Activated CD8-positive, alpha-beta memory T cell treated with anti-CD3 and anti-CD28 coated beads for 1 hour (primary cell): Measurements from ENCODE around the gene PLCB2.

ENCODE experiments used
- DNase-seq, 2 donors: peaks; one replicate each; pipeline ENCODE4 v3.0.0-alpha.2; 2020; ENCODE audit warnings: low read depth in 1 of 2; ENCODE audit errors: extremely low read depth in 1 of 2

Gene PLCB2, protein sequence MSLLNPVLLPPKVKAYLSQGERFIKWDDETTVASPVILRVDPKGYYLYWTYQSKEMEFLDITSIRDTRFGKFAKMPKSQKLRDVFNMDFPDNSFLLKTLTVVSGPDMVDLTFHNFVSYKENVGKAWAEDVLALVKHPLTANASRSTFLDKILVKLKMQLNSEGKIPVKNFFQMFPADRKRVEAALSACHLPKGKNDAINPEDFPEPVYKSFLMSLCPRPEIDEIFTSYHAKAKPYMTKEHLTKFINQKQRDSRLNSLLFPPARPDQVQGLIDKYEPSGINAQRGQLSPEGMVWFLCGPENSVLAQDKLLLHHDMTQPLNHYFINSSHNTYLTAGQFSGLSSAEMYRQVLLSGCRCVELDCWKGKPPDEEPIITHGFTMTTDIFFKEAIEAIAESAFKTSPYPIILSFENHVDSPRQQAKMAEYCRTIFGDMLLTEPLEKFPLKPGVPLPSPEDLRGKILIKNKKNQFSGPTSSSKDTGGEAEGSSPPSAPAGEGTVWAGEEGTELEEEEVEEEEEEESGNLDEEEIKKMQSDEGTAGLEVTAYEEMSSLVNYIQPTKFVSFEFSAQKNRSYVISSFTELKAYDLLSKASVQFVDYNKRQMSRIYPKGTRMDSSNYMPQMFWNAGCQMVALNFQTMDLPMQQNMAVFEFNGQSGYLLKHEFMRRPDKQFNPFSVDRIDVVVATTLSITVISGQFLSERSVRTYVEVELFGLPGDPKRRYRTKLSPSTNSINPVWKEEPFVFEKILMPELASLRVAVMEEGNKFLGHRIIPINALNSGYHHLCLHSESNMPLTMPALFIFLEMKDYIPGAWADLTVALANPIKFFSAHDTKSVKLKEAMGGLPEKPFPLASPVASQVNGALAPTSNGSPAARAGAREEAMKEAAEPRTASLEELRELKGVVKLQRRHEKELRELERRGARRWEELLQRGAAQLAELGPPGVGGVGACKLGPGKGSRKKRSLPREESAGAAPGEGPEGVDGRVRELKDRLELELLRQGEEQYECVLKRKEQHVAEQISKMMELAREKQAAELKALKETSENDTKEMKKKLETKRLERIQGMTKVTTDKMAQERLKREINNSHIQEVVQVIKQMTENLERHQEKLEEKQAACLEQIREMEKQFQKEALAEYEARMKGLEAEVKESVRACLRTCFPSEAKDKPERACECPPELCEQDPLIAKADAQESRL

DNA sequence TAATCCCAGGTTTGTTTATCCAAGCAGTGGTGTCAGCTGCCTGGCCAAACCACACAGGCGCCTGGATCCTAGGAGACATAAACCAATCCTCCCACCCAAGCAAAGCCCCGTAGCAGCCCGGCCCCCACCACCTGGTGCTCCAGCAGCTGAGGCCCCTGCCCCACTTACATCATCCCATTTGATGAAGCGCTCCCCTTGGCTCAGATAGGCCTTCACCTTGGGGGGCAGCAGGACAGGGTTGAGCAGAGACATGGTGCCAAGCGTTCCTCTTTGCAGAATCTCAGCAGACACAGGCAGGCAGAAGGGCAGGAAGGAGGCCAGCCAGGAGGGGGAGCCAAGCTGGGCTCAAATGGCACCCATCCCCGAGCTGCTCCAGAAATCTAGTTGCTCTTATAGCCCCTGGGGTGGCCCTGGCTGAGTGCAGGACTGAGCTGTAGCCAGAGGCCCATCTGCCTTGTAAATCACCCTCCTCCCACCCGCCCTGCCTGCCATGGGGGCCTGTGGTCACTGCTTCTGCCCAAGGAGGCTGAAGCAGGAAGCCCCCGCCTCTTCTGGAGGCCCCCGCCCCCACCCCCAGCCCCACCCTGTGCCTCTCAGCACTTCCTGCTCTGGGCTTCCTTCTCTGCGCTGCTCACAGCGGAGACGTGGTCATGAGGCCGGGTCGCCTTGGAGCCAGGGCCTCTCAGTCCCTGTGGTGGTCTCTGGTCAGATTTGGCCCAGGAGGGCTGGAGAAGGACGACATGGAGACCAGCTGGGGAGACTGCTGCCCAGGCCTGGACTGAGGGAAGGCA lies at the start of gene PLCB2:
TSS of gene PLCB2 (minus strand) at position 515 of the 791 bp plus-strand sequence. CDS start at position 252, 263 bp downstream.
- peak in 1 of 2 donors; percentile 49 for DNase-seq

DNA sequence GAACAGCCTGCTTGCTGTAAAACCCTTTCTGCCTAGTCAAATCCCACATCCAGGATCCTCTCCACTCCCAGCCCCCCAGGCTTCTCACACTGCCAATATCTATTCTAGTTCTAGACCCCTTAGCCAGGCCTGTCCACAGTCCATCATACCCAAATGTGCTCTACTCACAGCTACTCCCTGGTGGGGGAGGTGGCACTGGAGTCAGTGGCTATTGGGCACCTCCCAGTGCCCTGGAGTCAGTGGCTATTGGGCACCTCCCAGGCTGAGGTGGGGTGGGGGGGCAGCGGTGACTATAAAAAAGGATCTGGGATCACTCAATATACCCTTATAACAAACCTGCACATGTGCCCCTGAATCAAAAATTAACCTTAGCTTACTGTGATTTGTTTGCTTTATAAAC lies 49.5 kb upstream of the PLCB2 start:
- DNase-seq, result no peak

DNA sequence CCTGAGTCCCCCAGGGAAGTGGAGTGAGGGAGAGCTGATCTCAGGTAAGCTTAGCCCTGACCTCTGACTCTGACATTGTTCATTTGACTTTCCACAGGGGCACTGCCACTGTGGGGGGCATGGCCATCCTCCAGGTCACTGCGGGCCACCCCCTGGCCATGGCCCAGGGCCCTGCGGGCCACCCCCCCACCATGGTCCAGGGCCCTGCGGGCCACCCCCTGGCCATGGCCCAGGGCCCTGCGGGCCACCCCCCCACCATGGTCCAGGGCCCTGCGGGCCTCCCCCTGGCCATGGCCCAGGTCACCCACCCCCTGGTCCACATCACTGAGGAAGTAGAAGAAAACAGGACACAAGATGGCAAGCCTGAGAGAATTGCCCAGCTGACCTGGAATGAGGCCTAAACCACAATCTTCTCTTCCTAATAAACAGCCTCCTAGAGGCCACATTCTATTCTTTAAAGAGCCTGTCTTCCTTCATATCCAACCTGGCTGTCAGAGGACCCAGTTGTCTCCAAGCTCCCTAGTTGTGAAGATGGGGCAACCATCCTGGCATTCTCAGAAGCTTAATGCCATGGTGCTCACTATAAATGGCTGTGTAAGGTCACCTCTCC lies 48.3 kb upstream of the PLCB2 start:
- no peak for DNase-seq

DNA sequence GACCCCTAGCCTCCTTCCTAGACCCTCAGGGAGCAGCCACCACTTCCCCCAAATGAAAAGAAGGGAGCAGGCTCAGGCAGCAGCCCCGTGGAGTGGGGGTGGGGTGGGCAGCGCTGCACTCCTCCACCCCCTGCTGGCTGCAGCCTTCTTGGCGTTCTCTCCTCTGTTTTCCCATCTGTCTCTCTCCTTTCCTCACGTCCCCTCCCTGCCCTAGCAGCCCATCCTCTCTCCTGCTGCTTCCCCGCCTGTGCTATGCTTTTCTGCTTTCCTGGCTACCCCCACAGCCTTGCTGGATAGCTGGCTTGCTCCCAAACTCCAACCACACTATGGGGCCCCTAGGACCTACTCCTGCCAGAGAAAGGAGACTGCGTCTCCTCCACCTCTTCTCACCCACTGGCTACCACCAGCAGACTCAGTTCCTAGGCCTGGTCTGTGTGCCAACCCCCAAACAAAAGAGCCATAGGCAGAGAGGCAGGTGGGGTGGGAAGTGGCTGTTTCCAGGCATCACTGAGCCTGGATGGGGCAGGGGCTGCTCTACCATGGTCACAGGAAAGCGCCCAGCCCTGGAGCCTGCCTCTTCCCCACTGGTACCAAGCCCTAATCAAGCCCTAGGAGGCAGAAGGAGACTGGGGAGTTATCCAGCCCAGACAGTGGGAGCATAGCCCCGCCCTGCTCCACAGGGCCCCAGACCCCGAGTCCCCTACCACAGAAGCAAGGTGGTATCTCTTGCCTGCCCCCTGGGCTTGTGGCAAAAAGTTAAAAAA lies 46.9 kb upstream of the PLCB2 start:
- no peak for DNase-seq

DNA sequence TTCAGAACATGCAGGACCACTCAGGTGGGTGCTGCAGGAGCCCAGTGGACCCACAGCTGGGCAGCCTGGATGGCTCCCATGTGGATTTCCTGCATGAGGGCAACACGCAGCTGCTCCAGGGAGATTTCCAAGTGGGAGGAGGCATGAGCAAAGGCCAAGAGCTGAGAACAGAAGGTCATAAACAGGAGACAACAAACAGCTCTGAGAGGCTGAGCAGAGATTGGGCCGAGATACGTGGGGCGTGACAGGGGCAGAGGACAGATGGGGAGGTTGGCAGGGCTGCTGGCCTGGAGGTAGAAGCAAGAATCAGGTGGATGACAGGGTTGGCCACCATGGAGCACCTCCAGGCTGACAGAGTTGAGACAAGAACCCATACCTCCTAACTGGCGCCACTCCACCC lies 46.0 kb upstream of the PLCB2 start:
- DNase-seq, result no peak

DNA sequence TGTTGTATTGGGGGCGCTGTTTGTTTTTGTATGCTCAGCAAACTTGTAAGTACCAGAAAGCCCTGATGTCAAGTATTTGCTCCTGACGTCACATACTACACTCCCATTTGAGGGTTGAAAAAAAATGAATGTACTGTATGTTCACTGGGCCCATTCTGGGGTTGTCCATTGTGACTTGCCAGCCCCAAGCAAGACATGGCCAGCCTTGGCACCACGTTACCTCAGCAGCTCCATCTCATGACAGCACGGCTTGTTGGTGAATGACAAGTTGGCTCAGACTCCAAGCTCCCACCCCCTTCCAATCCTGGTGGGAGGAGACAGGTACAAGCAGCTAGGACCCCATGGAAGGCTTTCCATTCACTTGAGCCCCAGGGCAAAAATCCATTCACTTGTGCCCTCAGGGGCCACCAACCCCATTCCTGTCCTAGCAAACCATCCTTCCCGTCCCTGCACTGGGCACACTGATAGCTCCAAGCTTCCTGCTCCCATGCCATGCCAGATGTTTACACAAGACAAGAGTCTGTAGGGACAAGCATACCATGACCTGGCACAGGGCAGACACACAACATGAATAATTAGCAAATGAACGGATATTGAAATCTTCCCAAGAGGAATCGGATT lies 44.7 kb upstream of the PLCB2 start:
- DNase-seq, result no peak

DNA sequence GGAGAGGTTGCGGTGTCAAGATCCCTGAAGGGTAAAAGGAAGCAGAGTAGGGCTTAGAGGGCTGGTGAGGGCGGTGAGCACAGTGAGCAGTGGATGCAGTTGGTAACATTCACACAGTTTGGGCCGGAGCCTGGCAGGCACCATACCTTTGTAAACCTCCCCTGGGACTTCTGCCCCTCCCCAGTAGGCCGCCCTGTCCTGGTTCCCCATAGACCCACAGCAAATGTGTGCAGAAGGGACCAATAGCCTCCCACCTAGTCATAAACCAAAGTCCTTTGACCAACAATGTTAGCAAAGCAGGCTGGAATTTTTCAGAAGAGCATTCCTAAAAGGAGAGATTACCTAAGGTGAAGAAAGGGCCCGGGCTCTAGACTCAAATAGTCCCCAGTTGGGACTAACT lies 41.4 kb upstream of the PLCB2 start:
- no peak for DNase-seq

DNA sequence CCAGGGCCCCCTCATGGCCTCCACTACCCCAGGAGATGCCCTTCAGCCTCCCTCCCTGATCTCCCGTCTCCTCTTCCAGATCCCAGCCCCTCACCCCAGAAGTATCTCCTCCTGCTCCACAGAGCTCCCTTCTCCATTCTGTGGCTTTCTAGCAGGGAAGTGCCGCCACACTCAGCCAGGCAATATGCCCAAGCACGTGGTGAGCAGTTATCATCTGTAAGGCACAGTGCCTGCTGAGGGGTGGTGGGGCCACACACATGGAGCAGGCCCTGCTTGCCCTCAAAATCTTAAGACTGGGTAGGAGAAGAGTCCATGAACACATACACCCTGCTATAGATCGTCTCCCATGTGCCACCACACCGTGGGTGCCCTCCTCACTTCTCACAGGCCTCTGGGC lies 40.7 kb upstream of the PLCB2 start:
- no peak for DNase-seq

DNA sequence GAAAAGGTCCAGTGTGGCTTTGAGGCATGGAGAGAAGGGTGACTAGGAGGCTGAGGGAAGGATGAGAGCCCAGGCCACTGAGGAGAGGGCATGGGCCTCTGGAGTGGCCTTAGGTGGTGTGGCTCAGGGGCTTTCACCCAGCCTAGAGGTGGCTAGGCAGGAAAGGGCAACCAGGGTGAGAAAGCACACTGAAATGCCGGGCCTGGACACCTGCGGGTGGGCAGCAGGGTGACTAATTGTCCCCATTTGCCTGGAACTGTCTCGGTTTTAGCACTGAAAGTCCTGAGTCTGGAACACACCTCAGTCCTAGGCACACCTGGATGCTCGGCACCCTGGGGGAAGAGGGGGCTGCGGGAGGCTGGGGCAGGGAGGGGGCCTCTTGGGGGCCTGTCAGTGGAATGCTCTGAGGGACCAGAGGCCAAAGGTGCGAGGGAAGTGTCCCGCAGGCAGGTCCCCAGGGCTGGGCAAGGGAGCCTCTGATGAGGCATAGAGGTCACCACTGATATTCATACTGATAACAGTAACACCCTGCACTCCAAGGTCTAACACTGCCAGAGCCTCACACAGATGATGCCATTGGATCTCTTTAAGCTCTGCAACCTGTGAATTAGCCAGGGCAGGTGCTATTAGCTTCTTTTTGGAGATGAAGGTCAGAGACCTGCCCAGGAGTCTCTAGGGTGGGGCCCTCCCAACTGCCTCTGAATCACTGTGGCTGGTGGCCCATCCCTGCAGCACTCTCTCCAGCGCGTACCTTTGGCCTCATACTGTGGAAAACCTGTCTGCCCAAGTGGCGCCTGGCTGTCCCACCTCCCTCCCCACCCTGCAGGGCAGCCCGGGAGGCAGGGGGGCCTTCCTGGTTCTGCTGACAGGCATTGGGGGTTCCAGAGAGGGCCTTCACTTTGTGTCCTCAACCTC lies 40.1 kb upstream of the PLCB2 start:
- DNase-seq, result no peak

DNA sequence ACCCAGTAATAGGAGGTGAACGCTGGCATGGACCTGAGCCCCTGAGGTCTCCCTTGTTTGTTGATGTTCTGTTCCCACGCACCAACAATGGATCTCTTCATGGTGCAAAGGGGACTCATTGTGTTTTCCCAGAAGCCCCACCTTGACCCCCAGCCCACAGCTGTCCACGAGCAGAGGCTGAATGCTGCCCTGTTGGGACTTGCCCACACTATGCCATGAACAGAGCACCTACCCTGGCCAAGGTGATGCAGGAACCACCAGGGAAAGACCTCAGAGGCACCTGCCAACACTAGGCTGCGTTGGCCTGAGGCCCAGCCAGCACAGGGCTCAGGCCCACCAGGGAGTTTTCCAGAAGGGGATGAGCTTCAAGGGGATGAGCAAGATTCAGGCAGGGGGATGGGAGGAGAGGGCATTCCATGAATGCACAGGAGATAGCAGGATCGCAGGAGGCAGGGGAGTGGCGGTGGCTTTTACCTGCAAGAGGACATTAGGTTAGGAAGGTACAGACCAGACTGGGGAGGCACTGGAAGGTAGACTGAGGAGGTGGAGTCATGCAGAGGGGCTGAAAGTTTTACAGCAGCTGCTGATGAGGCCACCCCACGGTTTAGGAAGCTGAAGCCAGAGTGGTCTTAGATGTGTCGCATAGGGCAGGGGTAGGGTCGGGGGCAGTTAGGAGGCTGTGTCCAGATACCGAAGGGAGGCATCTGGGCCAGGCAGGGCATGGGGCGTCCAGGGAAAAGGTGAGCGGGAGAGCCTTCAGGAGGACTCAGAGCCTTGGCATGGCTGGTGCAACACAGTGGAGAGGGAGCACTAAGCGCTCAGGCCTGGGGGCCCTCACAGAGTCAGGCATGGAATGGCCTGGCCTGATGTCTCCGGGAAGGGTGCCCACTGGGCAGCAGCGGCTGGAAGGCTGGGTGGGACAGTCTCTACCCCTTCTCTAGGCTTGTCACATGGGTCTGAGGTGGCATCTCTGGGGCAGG lies 39.1 kb upstream of the PLCB2 start:
- DNase-seq, result no peak

DNA sequence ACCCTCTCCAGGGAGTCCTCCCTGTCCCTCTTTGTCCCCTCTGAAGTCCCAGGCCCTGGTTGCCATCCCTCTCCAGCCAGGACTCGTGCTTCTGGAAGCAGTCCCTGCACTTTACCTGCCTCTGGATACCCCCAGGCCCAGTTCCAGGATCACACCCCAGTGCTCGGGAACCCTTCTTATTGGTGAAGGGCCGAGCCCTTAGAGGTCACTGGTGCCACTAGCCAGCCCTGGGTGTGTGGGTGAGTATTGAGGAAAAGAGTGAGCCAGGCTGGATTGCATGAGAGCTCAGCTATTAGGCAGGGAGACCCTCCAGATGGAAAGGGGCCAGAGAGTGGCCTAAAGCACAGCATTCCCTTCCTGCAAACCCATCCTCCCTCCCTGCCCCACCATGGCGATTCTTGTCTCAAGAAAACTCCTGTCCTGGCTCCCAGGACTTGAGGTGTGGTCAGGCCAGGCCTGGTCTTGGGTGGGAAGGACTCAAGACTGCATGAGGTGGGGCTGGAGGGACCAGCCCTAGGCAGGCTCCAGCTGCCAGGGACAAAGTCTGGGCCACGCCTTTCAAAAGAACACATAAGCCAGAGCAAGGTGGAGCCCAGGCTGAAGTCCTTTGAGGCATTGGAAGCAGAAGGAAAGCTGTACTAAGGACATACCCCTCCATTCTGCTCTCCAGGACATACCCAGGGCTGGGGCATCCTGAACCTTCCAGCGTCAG lies 38.3 kb upstream of the PLCB2 start:
- no peak for DNase-seq

DNA sequence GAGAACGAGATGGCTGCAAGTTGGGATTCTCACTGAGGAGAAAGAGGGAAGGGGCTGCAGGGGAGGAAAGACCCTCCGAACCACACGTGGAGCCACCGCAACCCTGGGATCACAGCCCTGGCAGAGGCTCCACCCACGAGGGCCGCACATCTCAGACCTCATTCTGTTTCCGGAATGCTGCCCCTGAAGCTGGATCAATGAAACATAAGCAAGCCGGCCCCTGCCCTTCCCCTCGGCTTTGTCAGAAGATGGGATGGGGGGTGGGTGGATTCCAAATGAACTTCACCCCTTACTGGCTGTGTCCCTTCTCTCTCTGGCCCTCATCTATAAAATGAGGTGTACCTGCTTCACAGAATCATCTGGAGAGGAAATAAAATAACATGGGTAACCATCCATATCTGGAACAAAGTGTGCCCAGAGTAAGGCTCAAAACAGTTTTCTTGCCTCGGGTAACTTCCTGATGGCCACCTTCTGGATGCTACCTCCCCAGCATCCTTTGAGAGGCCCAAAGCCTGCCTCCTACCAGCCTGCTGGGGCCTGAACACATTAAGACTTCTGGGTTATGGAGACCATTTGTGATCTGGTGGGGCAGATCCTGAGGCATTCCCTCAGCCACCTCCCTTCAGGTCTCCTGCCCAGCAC lies 37.6 kb upstream of the PLCB2 start:
- no peak for DNase-seq

DNA sequence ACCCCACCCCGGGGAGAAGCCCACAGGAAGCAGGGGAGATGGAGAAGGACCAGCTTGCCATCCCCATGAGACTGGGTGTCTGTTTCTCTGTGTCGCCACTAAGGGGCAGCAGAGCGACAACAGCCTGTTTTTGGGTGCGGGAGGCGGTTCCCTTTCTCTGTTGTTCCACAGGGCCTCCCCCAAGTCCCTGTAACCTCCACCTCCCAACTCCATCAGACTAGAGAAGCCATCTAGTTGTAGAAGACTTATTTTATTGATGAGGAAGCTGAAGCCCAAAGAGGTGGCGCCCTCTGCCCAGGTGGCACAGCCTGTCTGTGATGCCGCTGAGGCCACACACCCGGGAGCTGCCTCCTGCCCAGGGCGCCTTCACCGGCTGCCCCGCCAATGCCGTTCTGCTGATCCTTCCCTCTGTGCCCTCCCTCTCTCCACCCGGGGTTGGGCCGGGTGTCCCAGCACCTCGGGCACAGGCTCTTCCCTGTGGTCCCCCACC lies 36.9 kb upstream of the PLCB2 start:
- peak in 1 of 2 donors; percentile 51 for DNase-seq

DNA sequence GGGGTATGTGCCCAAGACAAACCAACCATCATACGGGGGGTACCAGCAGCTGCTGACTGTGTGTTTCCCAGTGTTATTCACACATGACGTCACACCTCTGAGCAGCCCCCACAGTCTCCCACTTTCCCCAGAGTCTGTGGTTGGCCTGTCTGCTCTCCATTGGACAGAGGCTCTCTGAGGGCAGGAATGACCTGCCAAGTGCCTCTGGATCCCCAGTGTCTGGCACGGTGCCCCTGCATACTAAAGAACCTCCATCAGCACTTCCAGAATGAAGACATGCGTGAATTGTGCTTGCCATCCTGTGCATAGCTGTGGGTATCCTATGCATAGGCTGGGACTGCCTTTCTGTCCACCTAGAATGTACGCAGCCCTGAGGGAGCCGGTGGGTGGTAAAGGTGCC lies 36.5 kb upstream of the PLCB2 start:
- DNase-seq, result no peak

DNA sequence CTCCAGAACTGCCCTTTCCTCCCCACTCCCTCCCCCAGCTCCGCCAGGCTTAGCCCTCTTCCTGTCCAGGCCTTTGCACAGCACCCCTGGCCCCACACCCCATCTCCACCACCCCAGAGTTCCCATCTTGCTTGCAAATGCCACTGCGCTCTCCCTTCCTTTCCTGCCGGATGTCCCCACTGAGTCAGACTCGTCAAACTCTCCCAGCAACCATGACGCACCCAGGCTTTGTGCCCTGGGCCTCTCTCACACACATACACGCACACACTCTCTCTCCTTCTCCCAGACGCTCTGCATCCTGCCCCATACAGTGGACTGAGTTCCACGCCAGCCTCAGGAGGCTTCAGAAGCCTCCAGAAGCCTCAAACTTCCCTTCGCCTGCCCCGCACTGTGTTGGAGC lies 35.8 kb upstream of the PLCB2 start:
- DNase-seq, result no peak
